ENCODE results near the gene PLA2G2A. TPM values are rescaled to one million over a fixed set of nuclear protein-coding genes. Genes with fewer than 3 reads are reported as not detected.

PLA2G2A gene
- not detected in 2 replicates for total RNA-seq

GRCh38 chr1:19979494-19979977 is at the start of gene PLA2G2A:
Gene PLA2G2A (minus strand): TSS chr1:19979618. CDS start chr1:19978773, 845 bp downstream.

Other genes with a start within 250 kb of the PLA2G2A start
- gene TMCO4, start 179.7 kb downstream of the PLA2G2A start, total RNA-seq, result 5.2 and 10.9 TPM in 2 replicates
- not detected in 2 replicates for gene RNF186, start 164.3 kb downstream of the PLA2G2A start, total RNA-seq
- 1.8 and 2.1 TPM in 2 replicates for gene OTUD3, start 97.2 kb downstream of the PLA2G2A start, total RNA-seq
- gene PLA2G2E, start 56.0 kb downstream of the PLA2G2A start, total RNA-seq, result not detected in 2 replicates
- gene PLA2G5, start 90.6 kb upstream of the PLA2G2A start, total RNA-seq, result not detected in 2 replicates
- not detected in 2 replicates for gene PLA2G2D, start 139.9 kb upstream of the PLA2G2A start, total RNA-seq
- gene PLA2G2F, start 159.7 kb upstream of the PLA2G2A start, total RNA-seq, result not detected in 2 replicates
- gene UBXN10, start 206.5 kb upstream of the PLA2G2A start, total RNA-seq, result 0.23 TPM in 1 of 2 replicates, not detected in the other
- not detected in 2 replicates for gene PLA2G2C, start 206.9 kb upstream of the PLA2G2A start, total RNA-seq

Data from airway epithelial cell (primary cell).